Neuronal stem cell (in vitro differentiated cells): ENCODE measurements around the gene TSPAN9.

ENCODE experiments used
- DNase-seq: peaks from one replicate; pipeline ENCODE4 v3.0.0-alpha.2; 2013; ENCODE audit warnings: low spot score
- H2AFZ ChIP-seq: one replicate; pipeline ENCODE4 v1.6.1; 2013; ENCODE audit warnings: mild to moderate bottlenecking, low read length, inconsistent platforms
- H2AK5ac ChIP-seq: 2 replicates; pipeline ENCODE4 v1.6.1; 2013; ENCODE audit warnings: low read depth, mild to moderate bottlenecking, inconsistent platforms, low read length, moderate library complexity, mixed read lengths
- H2BK120ac ChIP-seq: 2 replicates; pipeline ENCODE4 v1.6.1; 2013; ENCODE audit warnings: low read depth, mild to moderate bottlenecking, inconsistent platforms, low read length, moderate library complexity, mixed read lengths
- H2BK12ac ChIP-seq: one replicate; pipeline ENCODE4 v1.6.1; 2013; ENCODE audit warnings: low read length, inconsistent platforms
- H2BK15ac ChIP-seq: 2 replicates; pipeline ENCODE4 v1.6.1; 2013; ENCODE audit warnings: mild to moderate bottlenecking, low read length, inconsistent platforms, mixed read lengths
- H2BK5ac ChIP-seq: one replicate; pipeline ENCODE4 v1.6.1; 2013; ENCODE audit warnings: inconsistent platforms, mild to moderate bottlenecking, low read length, moderate library complexity
- H3K14ac ChIP-seq: one replicate; pipeline ENCODE4 v1.6.1; 2013; ENCODE audit warnings: low read length, inconsistent platforms
- H3K18ac ChIP-seq: 2 replicates; pipeline ENCODE4 v1.6.1; 2013; ENCODE audit warnings: low read length, inconsistent platforms
- H3K23ac ChIP-seq: 2 replicates; pipeline ENCODE4 v1.6.1; 2013; ENCODE audit warnings: low read depth, mild to moderate bottlenecking, mixed read lengths, low read length, inconsistent platforms; ENCODE audit not compliant: poor library complexity
- H3K27ac ChIP-seq: replicated peaks from 3 replicates; pipeline ENCODE4 v1.5.1; 2013; ENCODE audit warnings: low read length, inconsistent platforms
- H3K27me3 ChIP-seq, 3 experiments: 2 replicates each; pipeline ENCODE4 v1.6.1; 2013; ENCODE audit warnings: low read length in 3 of 3, mild to moderate bottlenecking in 2 of 3, inconsistent platforms in 1 of 3, low read depth in 1 of 3, mixed read lengths in 1 of 3, moderate library complexity in 1 of 3; ENCODE audit not compliant: control insufficient read depth in 3 of 3, insufficient read depth in 3 of 3
- H3K36me3 ChIP-seq, 2 donors: replicated peaks in 1 of 2; 2 replicates each; pipeline ENCODE4 v1.6.1; 2013; ENCODE audit warnings: low read length in 2 of 2; ENCODE audit not compliant: control insufficient read depth in 2 of 2, insufficient read depth in 2 of 2
- H3K4ac ChIP-seq: 2 replicates; pipeline ENCODE4 v1.6.1; 2013; ENCODE audit warnings: inconsistent platforms, mild to moderate bottlenecking, low read length, moderate library complexity
- H3K4me1 ChIP-seq, 2 donors: 1 replicate in 1 of 2; 2 replicates in 1 of 2; pipeline ENCODE4 v1.6.1; 2013; ENCODE audit warnings: low read length in 2 of 2, low read depth in 1 of 2; ENCODE audit not compliant: control insufficient read depth in 2 of 2, insufficient read depth in 1 of 2
- H3K4me2 ChIP-seq: one replicate; pipeline ENCODE4 v1.6.1; 2013; ENCODE audit warnings: mild to moderate bottlenecking, low read length, inconsistent platforms; ENCODE audit not compliant: insufficient read depth, poor library complexity, severe bottlenecking
- H3K4me3 ChIP-seq, 2 donors: 2 replicates each; pipeline ENCODE4 v1.5.1; 2013; ENCODE audit warnings: low read length in 2 of 2, mild to moderate bottlenecking in 2 of 2, inconsistent platforms in 1 of 2, moderate library complexity in 1 of 2
- H3K79me1 ChIP-seq: one replicate; pipeline ENCODE4 v1.6.1; 2013; ENCODE audit warnings: low read depth, mild to moderate bottlenecking, inconsistent platforms, low read length, moderate library complexity
- H3K9ac ChIP-seq: one replicate; pipeline ENCODE4 v1.6.1; 2013; ENCODE audit warnings: mild to moderate bottlenecking, low read depth, low read length, inconsistent platforms; ENCODE audit not compliant: poor library complexity
- H3K9me3 ChIP-seq, 2 donors: replicated peaks in 1 of 2; 2 replicates each; pipeline versions ENCODE3 to v1.6.1; 2013; ENCODE audit warnings: low read length in 2 of 2, mild to moderate bottlenecking in 2 of 2, inconsistent platforms in 1 of 2, low read depth in 1 of 2, mixed read lengths in 1 of 2, moderate library complexity in 1 of 2; ENCODE audit not compliant: control insufficient read depth in 2 of 2, insufficient read depth in 1 of 2
- H4K8ac ChIP-seq: one replicate; pipeline ENCODE4 v1.6.1; 2013; ENCODE audit warnings: low read depth, mild to moderate bottlenecking, inconsistent platforms, low read length, moderate library complexity
- H4K91ac ChIP-seq: one replicate; pipeline ENCODE4 v1.6.1; 2013; ENCODE audit warnings: low read length, low read depth, mild to moderate bottlenecking, inconsistent platforms; ENCODE audit not compliant: poor library complexity
- WGBS, 2 donors: extraction: QIAGEN DNeasy Blood & Tissue Kit; methylation state at CpG; one replicate each; pipeline ENCODE4 v1.1.7; 2013; ENCODE audit warnings: missing lambda C conversion rate in 2 of 2, mixed read lengths in 1 of 2; ENCODE audit not compliant: insufficient read length in 2 of 2, insufficient replicate concordance in 1 of 2; ENCODE audit errors: extremely low coverage in 2 of 2; 5-methylcytosine and 5-hydroxymethylcytosine counted together

Gene TSPAN9

GRCh38 chr12:3197131-3197818 lies 120.1 kb downstream of the TSPAN9 start:
- Histone ChIP-seq H2BK15ac (no peak overlapping the region), H4K8ac (no peak overlapping the region), H2AFZ (no peak overlapping the region), H2BK5ac (no peak overlapping the region), H2BK120ac (no peak overlapping the region), H3K14ac (no peak overlapping the region), H3K4me3 (no peak overlapping the region), H3K9ac (peak overlapping the region; percentile 53), H3K18ac (no peak overlapping the region), H3K27ac (no peak overlapping the region), H3K23ac (peak overlapping the region; percentile 20), H3K4me2 (no peak overlapping the region), H3K4me1 (peaks cover 20 to 24% of the 10 kb centered on the region in 2 donors), H2BK12ac (no peak overlapping the region), H3K9me3 (peaks cover 0 to 2% of the 10 kb centered on the region in 2 donors), H4K91ac (no peak overlapping the region), H3K27me3 (peaks cover 0 to 30% (median 18%) of the 10 kb centered on the region in 3 experiments), H3K36me3 (peaks cover 0 to 2% of the 10 kb centered on the region in 2 donors), H2AK5ac (no peak overlapping the region), H3K4ac (no peak overlapping the region), H3K79me1 (no peaks in the 10 kb centered on the region)
- DNase-seq: no peak
- no CpG with 5 or more reads among the region's 8 CpGs for whole genome bisulfite sequencing, 2 donors

GRCh38 chr12:3199551-3200031 lies 122.4 kb downstream of the TSPAN9 start:
- peak overlapping the region; percentile 76 for H2BK5ac ChIP-seq
- WGBS, 2 donors: no CpG with 5 or more reads among the region's 45 CpGs
- no peak overlapping the region for H4K91ac ChIP-seq
- H3K36me3 ChIP-seq: peaks cover 0 to 2% of the 10 kb centered on the region in 2 donors
- peak overlapping the region; percentile 17 for H2AK5ac ChIP-seq
- H3K9ac ChIP-seq: peak overlapping the region; percentile 77
- peak overlapping the region; percentile 82 for H3K23ac ChIP-seq
- no peak overlapping the region for H2BK12ac ChIP-seq
- H3K18ac ChIP-seq: peak overlapping the region; percentile 92
- no peak overlapping the region for H2BK120ac ChIP-seq
- H3K14ac ChIP-seq: no peak overlapping the region
- no peak overlapping the region for H3K4ac ChIP-seq
- H3K9me3 ChIP-seq: peaks cover 0 to 2% of the 10 kb centered on the region in 2 donors
- no peak overlapping the region for H2BK15ac ChIP-seq
- H3K4me2 ChIP-seq: peak overlapping the region; percentile 99
- peak overlapping the region; percentile 91 for H2AFZ ChIP-seq
- no peaks in the 10 kb centered on the region for H3K79me1 ChIP-seq
- H3K4me3 ChIP-seq: peak overlapping the region; percentile 38 to 83
- peaks cover 17 to 27% of the 10 kb centered on the region in 2 donors for H3K4me1 ChIP-seq
- peak; percentile 45 for DNase-seq
- no peak overlapping the region for H4K8ac ChIP-seq
- no peak overlapping the region for H3K27ac ChIP-seq
- H3K27me3 ChIP-seq: peaks cover 0 to 35% (median 18%) of the 10 kb centered on the region in 3 experiments

GRCh38 chr12:3200032-3200617 lies 122.9 kb downstream of the TSPAN9 start:
- Histone ChIP-seq H2AFZ (peak overlapping the region; percentile 91), H3K18ac (peak overlapping the region; percentile 92), H2BK120ac (no peak overlapping the region), H3K79me1 (no peaks in the 10 kb centered on the region), H2AK5ac (peak overlapping the region; percentile 17), H3K4me2 (peak overlapping the region; percentile 99), H3K14ac (no peak overlapping the region), H3K9me3 (peaks cover 0 to 2% of the 10 kb centered on the region in 2 donors), H3K27me3 (peaks cover 0 to 35% (median 18%) of the 10 kb centered on the region in 3 experiments), H4K91ac (no peak overlapping the region), H2BK5ac (peak overlapping the region; percentile 76), H2BK12ac (no peak overlapping the region), H3K27ac (no peak overlapping the region), H2BK15ac (no peak overlapping the region), H3K23ac (no peak overlapping the region), H3K4ac (no peak overlapping the region), H4K8ac (no peak overlapping the region), H3K9ac (peak overlapping the region; percentile 77), H3K36me3 (peaks cover 0 to 2% of the 10 kb centered on the region in 2 donors), H3K4me1 (peaks cover 15 to 26% of the 10 kb centered on the region in 2 donors), H3K4me3 (peak overlapping the region; percentile 38 to 83)
- DNase-seq: peak; percentile 86
- no CpG with 5 or more reads among the region's 49 CpGs for WGBS, 2 donors

GRCh38 chr12:3200814-3201233 lies 123.6 kb downstream of the TSPAN9 start:
- Histone ChIP-seq H4K8ac (no peak overlapping the region), H4K91ac (no peak overlapping the region), H3K79me1 (no peaks in the 10 kb centered on the region), H3K4me2 (peak overlapping the region; percentile 99), H3K23ac (no peak overlapping the region), H3K4me3 (peak overlapping the region; percentile 38 to 70), H3K18ac (peak overlapping the region; percentile 71), H3K27ac (no peak overlapping the region), H3K9me3 (peaks cover 0 to 2% of the 10 kb centered on the region in 2 donors), H2BK120ac (no peak overlapping the region), H3K4me1 (peaks cover 15 to 24% of the 10 kb centered on the region in 2 donors), H3K4ac (no peak overlapping the region), H3K27me3 (peaks cover 0 to 35% (median 18%) of the 10 kb centered on the region in 3 experiments), H3K36me3 (peaks cover 0 to 2% of the 10 kb centered on the region in 2 donors), H2BK15ac (no peak overlapping the region), H2AK5ac (peak overlapping the region; percentile 62), H2BK5ac (no peak overlapping the region), H3K14ac (no peak overlapping the region), H2BK12ac (no peak overlapping the region), H2AFZ (peak overlapping the region; percentile 91), H3K9ac (peak overlapping the region; percentile 33)
- WGBS, 2 donors: no CpG with 5 or more reads among the region's 41 CpGs
- no peak for DNase-seq
